Lower leg skin (tissue), 4 donors: Measurements from ENCODE around the gene SIRT4. TPM values are rescaled to one million over a fixed set of nuclear protein-coding genes. Genes with fewer than 3 reads are reported as not detected.
A peak's percentile ranks its signal among the peaks of the same experiment; 100 is the strongest.

Experiments
- DNase-seq, 2 donors: peaks; one replicate each; pipeline ENCODE4 v3.0.0-alpha.2; 2019; ENCODE audit warnings: low spot score in 2 of 2
- H3K4me3 ChIP-seq: fragments of 200-600 bp; sonication (generic); 2 replicates; pipeline ENCODE4 v1.5.1; 2017; ENCODE audit warnings: mild to moderate bottlenecking, low read depth; ENCODE audit not compliant: poor library complexity, severe bottlenecking
- CTCF ChIP-seq, 3 donors: fragments of 450-650 bp; IDR thresholded peaks; one replicate each; pipeline ENCODE4 v1.5.1; 2016; ENCODE audit warnings: antibody characterized with exemption in 3 of 3, mild to moderate bottlenecking in 3 of 3, moderate library complexity in 2 of 3
- POLR2A ChIP-seq, 2 donors: fragments of 450-650 bp; IDR thresholded peaks; one replicate each; pipeline ENCODE4 v1.6.1; 2016 to 2017; ENCODE audit warnings: antibody characterized with exemption in 2 of 2, mild to moderate bottlenecking in 1 of 2, moderate library complexity in 1 of 2
- WGBS, 2 donors: methylation state at CpG; one replicate each; pipeline ENCODE4 v1.1.5; 2018; 5-methylcytosine and 5-hydroxymethylcytosine counted together
- intact Hi-C: fragments of 100-400 bp; cut with DNase I; formaldehyde crosslinking; loops from one replicate; pipeline ENCODE4 v1.15.0; 2023; ENCODE audit warnings: low total_unique reads
- total RNA-seq, 4 donors: library from RNA; depleted of rRNA; stranded (reverse); fragments of >200 nt; gene quantifications; one replicate each; pipeline ENCODE4 v1.1.0, GENCODE V29; 2016

Gene SIRT4
- total RNA-seq, 4 donors from 2014 or later: 0.49 to 4.1 (median 2.8) TPM

- DNase-seq: peak; percentile 100
- intact Hi-C loops: no loop called here
- peak overlapping the region; percentile 30 for H3K4me3 ChIP-seq
- TF ChIP-seq POLR2A (IDR thresholded peaks at IDR 0.05): peak in 1 of 2 donors; percentile 73
- TF ChIP-seq CTCF (IDR thresholded peaks at IDR 0.05): peak in 1 of 3 donors; percentile 92
- 0 to 1% methylated on average over 37 to 42 of the region's 42 CpGs for WGBS, 2 donors
Observed at GRCh38 chr12:120317224-120318105, 15.3 kb downstream of the SIRT4 start.

- WGBS, 2 donors: 73 to 80% methylated on average over 13 of the region's 13 CpGs
- TF ChIP-seq CTCF (IDR thresholded peaks at IDR 0.05) (no peak), POLR2A (IDR thresholded peaks at IDR 0.05) (no peak)
- intact Hi-C loops: no loop called here
- DNase-seq: no peak
- no peak overlapping the region for H3K4me3 ChIP-seq
Observed at GRCh38 chr12:120321382-120322202, 19.5 kb downstream of the SIRT4 start.

- WGBS, 2 donors: 87 to 90% methylated on average over 2 of the region's 2 CpGs
- H3K4me3 ChIP-seq: no peak overlapping the region
- DNase-seq: no peak
- TF ChIP-seq POLR2A (IDR thresholded peaks at IDR 0.05) (no peak), CTCF (IDR thresholded peaks at IDR 0.05) (no peak)
- intact Hi-C loops: no loop called here
Observed at GRCh38 chr12:120323772-120324171, 21.7 kb downstream of the SIRT4 start.

- TF ChIP-seq POLR2A (IDR thresholded peaks at IDR 0.05) (no peak), CTCF (IDR thresholded peaks at IDR 0.05) (no peak)
- no peak for DNase-seq
- 58 to 66% methylated on average over 9 of the region's 9 CpGs for WGBS, 2 donors
- no peak overlapping the region for H3K4me3 ChIP-seq
- intact Hi-C loops: no loop called here
Observed at GRCh38 chr12:120324841-120325417, 22.8 kb downstream of the SIRT4 start.

GRCh38 chr12:120327593-120327992 is 25.5 kb downstream of the SIRT4 start, which contains the start of gene PLA2G1B:
PLA2G1B (minus strand) TSS chr12:120327779; CDS start chr12:120327753, 26 bp downstream.
- no peak within 1 kb of the TSS for H3K4me3 ChIP-seq
- TF ChIP-seq POLR2A (IDR thresholded peaks at IDR 0.05) (no peak), CTCF (IDR thresholded peaks at IDR 0.05) (no peak)
- intact Hi-C loops: no loop called here
- DNase-seq: no peak
- 70 to 86% methylated on average over 5 of the region's 5 CpGs for WGBS, 2 donors
